Pons (tissue), 1 donor: ENCODE data around the gene MSI1.
A peak's percentile ranks its signal among the peaks of the same experiment; 100 is the strongest.

Experiments
- DNase-seq: peaks from one replicate; pipeline ENCODE4 v3.0.0-alpha.2; 2016; ENCODE audit warnings: low spot score

MSI1 gene

GRCh38 chr12:120376934-120377572 lies 8.1 kb upstream of the MSI1 start:
- DNase-seq: no peak

GRCh38 chr12:120376416-120376815 lies 7.5 kb upstream of the MSI1 start:
- no peak for DNase-seq

GRCh38 chr12:120376009-120376408 lies 7.0 kb upstream of the MSI1 start:
- no peak for DNase-seq

GRCh38 chr12:120373683-120374082 lies 4.7 kb upstream of the MSI1 start:
- no peak for DNase-seq

GRCh38 chr12:120370343-120371243 lies 1.6 kb upstream of the MSI1 start:
- no peak for DNase-seq

- no peak for DNase-seq
Measured at GRCh38 chr12:120369603-120370342, 809 bp upstream of the MSI1 start.

- no peak for DNase-seq
Measured at GRCh38 chr12:120367924-120368788, 808 bp downstream of the MSI1 start.

GRCh38 chr12:120367233-120367923 lies 1.6 kb downstream of the MSI1 start:
- no peak for DNase-seq

- DNase-seq: peak; percentile 31
Measured at GRCh38 chr12:120366845-120367232, 2.1 kb downstream of the MSI1 start.

GRCh38 chr12:120366341-120366705 lies 2.6 kb downstream of the MSI1 start:
- DNase-seq: no peak

- DNase-seq: peak; percentile 26
Measured at GRCh38 chr12:120365675-120366340, 3.2 kb downstream of the MSI1 start.

- no peak for DNase-seq
Measured at GRCh38 chr12:120364487-120364886, 4.5 kb downstream of the MSI1 start.

GRCh38 chr12:120363274-120363855 lies 5.6 kb downstream of the MSI1 start:
- no peak for DNase-seq

GRCh38 chr12:120362516-120363273 lies 6.3 kb downstream of the MSI1 start:
- no peak for DNase-seq

- peak; percentile 69 for DNase-seq
Measured at GRCh38 chr12:120361506-120362208, 7.3 kb downstream of the MSI1 start.

GRCh38 chr12:120359128-120359527 lies 9.8 kb downstream of the MSI1 start:
- no peak for DNase-seq

- DNase-seq: no peak
Measured at GRCh38 chr12:120358412-120359100, 10.4 kb downstream of the MSI1 start.

GRCh38 chr12:120357104-120357503 lies 11.9 kb downstream of the MSI1 start:
- no peak for DNase-seq
